GM19395 (cell line): ENCODE results near the gene PC.

Experiments used
- ATAC-seq: cut with Tn5 transposase; IDR thresholded peaks from one replicate; pipeline ENCODE4 v1.9.1; 2021; ENCODE audit warnings: mild to moderate bottlenecking, moderate library complexity; ENCODE audit not compliant: unreplicated experiment

The PC gene

GRCh38 chr11:66868726-66869566, 89.2 kb downstream of the PC start:
- ATAC-seq, result peak; percentile 89

GRCh38 chr11:66868082-66868725, 90.0 kb downstream of the PC start:
- no peak for ATAC-seq

- no peak for ATAC-seq
Measured at GRCh38 chr11:66867425-66868040, 90.7 kb downstream of the PC start.

DNA sequence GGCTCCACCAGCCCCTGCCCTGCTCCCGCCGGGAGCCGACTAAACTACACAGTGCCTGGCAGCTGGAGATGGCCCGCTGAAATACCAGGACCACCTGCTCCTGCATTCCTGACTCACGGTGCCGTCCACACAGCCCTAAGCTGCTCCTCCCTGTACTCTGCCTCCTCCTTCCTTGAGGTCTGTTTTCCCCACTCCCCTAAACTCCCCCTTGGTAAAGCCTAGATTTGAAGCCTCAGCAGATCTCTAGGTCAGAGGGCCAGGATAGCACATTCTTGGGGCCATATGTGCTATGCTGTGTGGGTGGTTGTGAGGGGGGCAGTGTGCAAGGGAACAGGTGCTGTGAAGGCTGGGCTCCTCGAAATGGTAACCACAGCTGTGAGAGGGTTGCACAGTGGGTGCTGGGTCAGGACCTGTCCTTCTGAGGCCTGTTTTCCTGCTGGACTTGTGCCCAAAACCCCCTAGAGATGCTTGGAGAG, 91.6 kb downstream of the PC start:
- no peak for ATAC-seq

DNA sequence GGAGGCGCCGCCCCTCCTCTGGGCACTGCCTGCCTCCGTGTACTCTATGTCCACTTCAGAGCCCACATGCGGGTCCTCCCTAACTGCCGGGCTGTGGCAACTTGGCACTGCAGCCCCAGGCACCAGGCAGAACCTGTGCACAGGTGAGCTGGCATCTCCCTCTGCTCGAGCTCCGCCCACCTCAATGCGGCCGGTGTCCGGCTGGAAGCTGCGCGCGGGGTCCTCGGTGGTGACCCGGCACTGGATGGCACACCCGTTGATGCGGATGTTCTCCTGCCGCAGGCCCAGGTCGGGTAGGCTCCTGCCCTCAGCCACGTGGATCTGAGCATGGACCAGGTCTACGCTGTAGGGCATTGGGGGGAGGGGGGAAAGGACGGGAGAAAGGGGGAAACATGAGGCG, 92.2 kb downstream of the PC start:
- ATAC-seq, result no peak

- no peak for ATAC-seq
Measured at GRCh38 chr11:66864924-66865697, 93.1 kb downstream of the PC start.

- no peak for ATAC-seq
Measured at GRCh38 chr11:66864172-66864901, 93.8 kb downstream of the PC start.

DNA sequence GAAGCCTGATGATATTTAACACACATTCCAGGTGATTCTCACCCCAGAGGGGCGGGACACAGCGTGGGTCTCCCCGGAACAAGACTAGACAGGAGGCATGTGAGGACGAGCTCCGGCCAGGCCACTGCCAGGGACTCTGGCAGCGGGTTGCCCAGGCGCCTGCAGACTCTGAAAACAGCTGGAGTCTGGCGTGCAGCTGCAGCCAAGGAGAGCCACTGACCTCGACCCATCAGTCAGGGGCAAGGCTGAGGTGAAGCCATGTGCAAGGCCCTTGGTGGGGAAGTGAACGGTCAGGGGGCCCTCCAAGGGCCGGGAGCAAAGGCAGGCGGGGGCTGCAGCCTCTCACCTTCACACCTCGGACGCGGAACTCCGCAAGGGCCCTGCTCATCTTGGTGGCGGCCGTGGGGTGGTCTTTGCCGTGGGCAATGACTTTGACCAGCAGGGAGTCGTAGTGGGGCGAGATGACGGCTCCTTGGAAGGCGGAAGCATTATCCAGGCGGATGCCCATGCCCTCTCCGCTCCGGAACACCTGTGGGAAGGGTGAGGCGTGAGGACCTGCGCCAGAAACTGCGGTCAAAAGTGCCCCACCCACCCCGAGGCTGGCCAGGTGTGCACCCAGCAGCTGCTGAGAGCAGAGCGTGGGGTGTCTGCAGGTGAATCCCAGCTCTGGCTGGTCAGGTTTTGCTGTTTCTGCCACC, 94.6 kb downstream of the PC start:
- no peak for ATAC-seq

DNA sequence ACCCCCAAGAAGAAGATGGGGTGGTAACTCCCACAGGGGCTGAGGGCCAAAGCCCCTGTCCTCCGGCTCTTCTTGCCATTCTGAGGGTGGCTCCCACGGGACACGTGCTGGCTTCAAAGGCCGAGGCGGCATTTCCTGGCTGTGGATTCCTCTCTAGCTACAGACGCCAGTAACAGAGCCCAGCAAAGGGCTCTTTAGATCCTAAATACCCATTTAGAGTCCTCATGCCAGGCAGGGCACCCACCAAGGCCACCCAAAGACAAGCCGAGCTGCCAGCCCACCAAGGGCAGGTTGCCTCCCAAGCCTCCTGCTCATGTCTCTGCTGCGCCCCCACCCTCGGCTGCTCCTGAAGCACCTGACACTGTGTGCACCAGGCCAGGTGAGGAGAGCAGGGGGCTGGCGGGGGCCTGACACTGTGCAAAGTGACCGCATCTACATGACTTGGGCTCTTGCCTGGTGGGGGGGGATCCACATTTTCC, 95.6 kb downstream of the PC start:
- no peak for ATAC-seq

GRCh38 chr11:66861774-66862558, 96.2 kb downstream of the PC start:
- no peak for ATAC-seq

DNA sequence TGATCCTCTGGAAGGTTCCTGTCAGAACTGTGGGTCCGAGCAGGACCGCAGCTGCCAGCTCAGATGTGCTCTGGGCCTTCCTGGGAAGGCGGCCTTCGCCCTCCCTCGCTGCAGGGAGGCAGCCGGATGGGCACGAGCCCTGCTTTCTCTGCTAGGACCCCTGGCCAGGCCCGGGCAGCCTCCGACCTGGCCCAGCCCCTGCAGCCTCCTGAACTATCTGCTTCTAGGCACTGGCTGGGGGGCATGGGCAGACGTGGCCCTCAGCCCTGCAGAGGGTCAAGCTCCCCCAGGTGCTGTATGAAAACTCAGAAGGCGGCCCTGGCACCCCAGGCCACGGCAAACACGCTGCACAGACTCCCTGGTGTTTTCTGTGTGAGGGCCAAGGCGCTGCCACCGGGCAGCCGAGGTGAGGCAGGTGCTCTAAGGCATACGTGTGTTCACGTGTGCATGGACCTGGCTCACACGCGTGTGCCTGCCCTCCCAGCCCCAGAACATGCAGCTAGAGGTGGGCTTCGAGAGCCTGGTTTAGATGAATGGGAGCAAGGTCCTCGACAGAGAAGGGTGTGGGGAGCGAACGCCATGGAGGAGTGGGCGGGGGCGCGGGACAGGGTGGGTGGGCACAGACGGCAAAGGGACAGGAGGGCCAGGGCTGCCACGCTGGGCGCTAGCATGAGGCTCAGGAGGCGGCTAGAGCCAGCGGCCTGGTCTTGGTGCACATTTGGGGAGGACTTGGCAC, 97.0 kb downstream of the PC start:
- ATAC-seq, result no peak

DNA sequence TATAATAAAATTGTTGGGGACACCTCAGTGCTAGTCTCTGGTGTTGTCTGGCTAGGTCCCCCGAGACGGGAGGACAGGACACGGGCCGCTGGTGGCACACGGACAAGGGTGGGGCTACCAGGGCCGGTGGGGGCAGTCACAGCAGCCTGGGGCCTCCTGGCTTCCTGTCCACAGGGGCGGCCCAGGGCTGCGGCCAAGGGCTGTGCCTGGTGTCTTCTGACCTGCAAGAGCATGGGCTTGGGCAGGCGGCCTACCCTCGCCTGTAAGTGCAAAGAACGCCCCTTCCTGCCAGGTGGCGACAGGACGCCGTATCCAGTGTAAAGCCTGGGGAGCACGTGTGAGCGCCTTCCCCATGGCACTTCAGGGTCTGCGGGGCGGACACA, 97.7 kb downstream of the PC start:
- ATAC-seq, result no peak

DNA sequence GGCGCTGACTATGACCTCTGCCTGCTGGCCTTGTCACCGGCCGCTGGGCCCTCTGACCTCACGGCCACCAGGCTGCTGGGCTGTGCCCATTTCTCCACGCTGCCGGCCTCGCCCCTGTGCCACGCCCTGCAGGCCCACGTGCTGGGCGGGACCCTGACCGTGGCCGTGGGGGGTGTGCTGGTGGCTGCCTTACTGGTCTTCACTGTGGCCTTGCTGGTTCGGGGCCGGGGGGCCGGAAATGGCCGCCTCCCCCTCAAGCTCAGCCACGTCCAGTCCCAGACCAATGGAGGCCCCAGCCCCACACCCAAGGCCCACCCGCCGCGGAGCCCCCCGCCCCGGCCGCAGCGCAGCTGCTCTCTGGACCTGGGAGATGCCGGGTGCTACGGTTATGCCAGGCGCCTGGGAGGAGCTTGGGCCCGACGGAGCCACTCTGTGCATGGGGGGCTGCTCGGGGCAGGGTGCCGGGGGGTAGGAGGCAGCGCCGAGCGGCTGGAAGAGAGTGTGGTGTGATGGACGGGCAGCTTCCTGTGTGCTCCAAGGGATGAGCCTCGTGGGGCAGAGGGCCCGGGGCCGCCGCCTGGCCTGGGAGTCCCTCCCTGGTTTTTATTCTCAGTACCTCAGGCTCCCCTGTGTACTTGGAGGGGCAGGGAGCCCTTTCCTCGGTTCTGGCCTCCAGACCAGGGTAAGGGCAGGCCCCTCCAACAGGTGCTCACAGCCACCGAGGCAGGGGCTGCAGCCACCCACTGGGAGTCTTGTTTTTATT, 98.3 kb downstream of the PC start:
- ATAC-seq, result no peak

GRCh38 chr11:66858939-66859685, 99.1 kb downstream of the PC start:
- no peak for ATAC-seq

DNA sequence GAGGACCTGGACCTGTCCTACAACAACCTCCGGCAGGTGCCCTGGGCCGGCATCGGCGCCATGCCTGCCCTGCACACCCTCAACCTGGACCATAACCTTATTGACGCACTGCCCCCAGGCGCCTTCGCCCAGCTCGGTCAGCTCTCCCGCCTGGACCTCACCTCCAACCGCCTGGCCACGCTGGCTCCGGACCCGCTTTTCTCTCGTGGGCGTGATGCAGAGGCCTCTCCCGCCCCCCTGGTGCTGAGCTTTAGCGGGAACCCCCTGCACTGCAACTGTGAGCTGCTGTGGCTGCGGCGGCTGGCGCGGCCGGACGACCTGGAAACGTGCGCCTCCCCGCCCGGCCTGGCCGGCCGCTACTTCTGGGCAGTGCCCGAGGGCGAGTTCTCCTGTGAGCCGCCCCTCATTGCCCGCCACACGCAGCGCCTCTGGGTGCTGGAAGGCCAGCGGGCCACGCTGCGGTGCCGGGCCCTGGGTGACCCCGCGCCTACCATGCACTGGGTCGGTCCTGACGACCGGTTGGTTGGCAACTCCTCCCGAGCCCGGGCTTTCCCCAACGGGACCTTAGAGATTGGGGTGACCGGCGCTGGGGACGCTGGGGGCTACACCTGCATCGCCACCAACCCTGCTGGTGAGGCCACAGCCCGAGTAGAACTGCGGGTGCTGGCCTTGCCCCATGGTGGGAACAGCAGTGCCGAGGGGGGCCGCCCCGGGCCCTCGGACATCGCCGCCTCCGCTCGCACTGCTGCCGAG, 99.8 kb downstream of the PC start:
- ATAC-seq, result no peak

GRCh38 chr11:66857927-66858185, 100.3 kb downstream of the PC start:
- no peak for ATAC-seq
